ENCODE data around the gene MYO5C. TPM values are rescaled to one million over a fixed set of nuclear protein-coding genes. Genes with fewer than 3 reads are reported as not detected.

Gene MYO5C
- total RNA-seq, 1 experiment from 2014 or later, result 48.1 TPM

DNA sequence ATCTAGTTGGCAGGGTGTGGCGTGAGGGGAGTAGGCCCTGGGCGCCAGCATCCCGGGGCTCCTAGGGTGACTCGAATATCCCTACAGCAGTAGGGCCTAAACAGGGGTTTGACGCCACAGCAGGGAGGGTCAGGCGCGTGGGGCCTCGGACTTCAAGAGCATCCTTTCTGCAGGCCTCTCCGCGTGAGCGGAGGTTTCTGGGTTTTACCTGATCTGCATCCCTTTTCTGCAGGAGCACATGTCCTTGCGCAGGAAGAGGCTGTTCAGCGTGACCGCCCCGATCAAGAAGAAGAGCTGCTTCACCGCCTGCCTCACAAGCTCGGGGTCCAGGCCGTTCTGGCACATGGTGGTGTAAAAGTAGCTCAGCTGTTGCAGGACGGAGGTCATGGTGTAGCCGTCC is 90.9 kb downstream of the MYO5C start:
- no peak overlapping the region for H3K4me3 Mint-ChIP-seq (ENCODE audit: low read depth, unreplicated experiment)
- no peaks in the 10 kb centered on the region for H3K4me1 Mint-ChIP-seq (ENCODE audit: low read depth, unreplicated experiment)
- DNase-seq, result no peak
- H3K27ac Mint-ChIP-seq (ENCODE audit: unreplicated experiment), result no peak overlapping the region
- H3K9me3 Mint-ChIP-seq (ENCODE audit: low read depth, unreplicated experiment), result no peaks in the 10 kb centered on the region
- intact Hi-C loops (cut with micrococcal nuclease; ENCODE audit: unreplicated experiment), result no loop called here
- BruUV-seq (replicated peaks), result no TSS peak
- CTCF ChIA-PET, result no interaction called here
- H3K36me3 Mint-ChIP-seq (ENCODE audit: insufficient read depth, unreplicated experiment), result peaks cover 50% of the 10 kb centered on the region
- no peaks in the 10 kb centered on the region for H3K27me3 Mint-ChIP-seq (ENCODE audit: unreplicated experiment)
- TF ChIP-seq, protein P1, sequence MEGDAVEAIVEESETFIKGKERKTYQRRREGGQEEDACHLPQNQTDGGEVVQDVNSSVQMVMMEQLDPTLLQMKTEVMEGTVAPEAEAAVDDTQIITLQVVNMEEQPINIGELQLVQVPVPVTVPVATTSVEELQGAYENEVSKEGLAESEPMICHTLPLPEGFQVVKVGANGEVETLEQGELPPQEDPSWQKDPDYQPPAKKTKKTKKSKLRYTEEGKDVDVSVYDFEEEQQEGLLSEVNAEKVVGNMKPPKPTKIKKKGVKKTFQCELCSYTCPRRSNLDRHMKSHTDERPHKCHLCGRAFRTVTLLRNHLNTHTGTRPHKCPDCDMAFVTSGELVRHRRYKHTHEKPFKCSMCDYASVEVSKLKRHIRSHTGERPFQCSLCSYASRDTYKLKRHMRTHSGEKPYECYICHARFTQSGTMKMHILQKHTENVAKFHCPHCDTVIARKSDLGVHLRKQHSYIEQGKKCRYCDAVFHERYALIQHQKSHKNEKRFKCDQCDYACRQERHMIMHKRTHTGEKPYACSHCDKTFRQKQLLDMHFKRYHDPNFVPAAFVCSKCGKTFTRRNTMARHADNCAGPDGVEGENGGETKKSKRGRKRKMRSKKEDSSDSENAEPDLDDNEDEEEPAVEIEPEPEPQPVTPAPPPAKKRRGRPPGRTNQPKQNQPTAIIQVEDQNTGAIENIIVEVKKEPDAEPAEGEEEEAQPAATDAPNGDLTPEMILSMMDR (IDR thresholded peaks at IDR 0.05; ENCODE audit: unreplicated experiment), result no peak

DNA sequence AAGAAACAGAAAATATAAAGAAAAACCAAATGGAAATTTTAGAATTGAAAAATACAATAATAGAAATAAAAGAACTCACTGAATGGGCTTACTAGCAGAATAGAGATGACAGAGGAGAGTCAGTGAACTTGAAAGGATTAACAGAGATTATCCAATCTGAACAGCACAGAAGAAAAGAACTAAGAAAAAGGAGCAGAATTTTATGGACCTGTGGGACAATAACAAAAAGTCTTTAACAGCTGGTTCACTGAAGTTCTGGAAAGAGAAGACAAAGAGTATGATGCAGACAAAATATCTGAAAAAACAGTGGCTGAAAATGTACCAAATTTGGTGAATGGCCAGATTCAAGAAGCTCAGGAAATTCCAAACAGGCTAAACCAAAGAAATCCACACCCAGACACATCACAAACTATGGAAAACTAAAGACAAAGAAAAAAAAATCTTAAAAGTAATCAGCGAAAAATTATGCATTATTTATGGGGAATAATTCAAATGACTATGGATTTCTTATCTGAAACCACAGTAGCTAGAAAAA is 94.7 kb downstream of the MYO5C start:
- no peak overlapping the region for H3K27ac Mint-ChIP-seq (ENCODE audit: unreplicated experiment)
- TF ChIP-seq, protein P1 (IDR thresholded peaks at IDR 0.05; ENCODE audit: unreplicated experiment), result no peak
- no peaks in the 10 kb centered on the region for H3K4me1 Mint-ChIP-seq (ENCODE audit: low read depth, unreplicated experiment)
- DNase-seq, result no peak
- peaks cover 29% of the 10 kb centered on the region for H3K36me3 Mint-ChIP-seq (ENCODE audit: insufficient read depth, unreplicated experiment)
- intact Hi-C loops (cut with micrococcal nuclease; ENCODE audit: unreplicated experiment), result no loop called here
- no peak overlapping the region for H3K4me3 Mint-ChIP-seq (ENCODE audit: low read depth, unreplicated experiment)
- CTCF ChIA-PET, result no interaction called here
- no peaks in the 10 kb centered on the region for H3K9me3 Mint-ChIP-seq (ENCODE audit: low read depth, unreplicated experiment)
- BruUV-seq (replicated peaks), result no TSS peak
- no peaks in the 10 kb centered on the region for H3K27me3 Mint-ChIP-seq (ENCODE audit: unreplicated experiment)

GRCh38 chr15:52199271-52199670 is 96.3 kb downstream of the MYO5C start:
- no peak overlapping the region for H3K27ac Mint-ChIP-seq (ENCODE audit: unreplicated experiment)
- intact Hi-C loops (cut with micrococcal nuclease; ENCODE audit: unreplicated experiment), result no loop called here
- no peak for DNase-seq
- no peaks in the 10 kb centered on the region for H3K4me1 Mint-ChIP-seq (ENCODE audit: low read depth, unreplicated experiment)
- TF ChIP-seq, protein P1 (IDR thresholded peaks at IDR 0.05; ENCODE audit: unreplicated experiment), result no peak
- BruUV-seq (replicated peaks), result no TSS peak
- no peak overlapping the region for H3K4me3 Mint-ChIP-seq (ENCODE audit: low read depth, unreplicated experiment)
- H3K36me3 Mint-ChIP-seq (ENCODE audit: insufficient read depth, unreplicated experiment), result peaks cover 19% of the 10 kb centered on the region
- no peaks in the 10 kb centered on the region for H3K9me3 Mint-ChIP-seq (ENCODE audit: low read depth, unreplicated experiment)
- H3K27me3 Mint-ChIP-seq (ENCODE audit: unreplicated experiment), result no peaks in the 10 kb centered on the region
- CTCF ChIA-PET, result no interaction called here

- CTCF ChIA-PET, result no interaction called here
- Mint-ChIP-seq H3K4me1 (ENCODE audit: low read depth, unreplicated experiment) (no peaks in the 10 kb centered on the region), H3K9me3 (ENCODE audit: low read depth, unreplicated experiment) (no peaks in the 10 kb centered on the region), H3K4me3 (ENCODE audit: low read depth, unreplicated experiment) (no peak overlapping the region), H3K27ac (ENCODE audit: unreplicated experiment) (no peak overlapping the region), H3K36me3 (ENCODE audit: insufficient read depth, unreplicated experiment) (peaks cover 15% of the 10 kb centered on the region), H3K27me3 (ENCODE audit: unreplicated experiment) (no peaks in the 10 kb centered on the region)
- intact Hi-C loops (cut with micrococcal nuclease; ENCODE audit: unreplicated experiment), result no loop called here
- BruUV-seq (replicated peaks), result no TSS peak
- TF ChIP-seq, protein P1 (IDR thresholded peaks at IDR 0.05; ENCODE audit: unreplicated experiment), result no peak
- DNase-seq, result no peak
Measured at GRCh38 chr15:52196891-52197290, 98.7 kb downstream of the MYO5C start.

Data from Calu3 (cell line).